ENCODE results near the gene MATK. TPM values are rescaled to one million over a fixed set of nuclear protein-coding genes. Genes with fewer than 3 reads are reported as not detected.

The MATK gene
- total RNA-seq, 1 experiment from 2014 or later, result 28.3 TPM

DNA sequence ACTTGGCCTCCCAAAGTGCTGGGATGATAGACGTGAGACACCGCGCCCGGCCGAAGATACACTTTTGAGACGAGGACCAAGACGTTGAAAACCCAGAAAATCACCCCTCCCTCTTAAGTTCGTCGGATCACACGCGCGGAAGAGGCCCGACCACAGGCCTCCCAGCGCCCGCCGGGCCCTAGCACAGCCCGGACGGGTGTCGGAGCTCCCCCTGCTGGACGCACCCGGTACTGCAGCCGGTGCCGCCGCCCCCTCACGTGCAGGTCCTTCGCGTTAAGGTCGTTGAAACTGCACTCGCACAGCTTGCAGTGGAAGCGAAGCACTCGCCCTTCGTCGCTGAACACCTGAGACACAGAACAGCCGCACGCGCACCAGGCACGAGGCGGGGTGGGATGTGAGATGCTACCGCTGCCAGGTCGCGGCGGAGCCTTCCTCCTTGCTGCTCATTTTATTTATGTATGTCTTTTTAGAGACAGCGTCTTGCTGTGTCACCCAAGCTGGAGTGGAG, 35.7 kb upstream of the MATK start (continued):
- TF ChIP-seq, protein P1, sequence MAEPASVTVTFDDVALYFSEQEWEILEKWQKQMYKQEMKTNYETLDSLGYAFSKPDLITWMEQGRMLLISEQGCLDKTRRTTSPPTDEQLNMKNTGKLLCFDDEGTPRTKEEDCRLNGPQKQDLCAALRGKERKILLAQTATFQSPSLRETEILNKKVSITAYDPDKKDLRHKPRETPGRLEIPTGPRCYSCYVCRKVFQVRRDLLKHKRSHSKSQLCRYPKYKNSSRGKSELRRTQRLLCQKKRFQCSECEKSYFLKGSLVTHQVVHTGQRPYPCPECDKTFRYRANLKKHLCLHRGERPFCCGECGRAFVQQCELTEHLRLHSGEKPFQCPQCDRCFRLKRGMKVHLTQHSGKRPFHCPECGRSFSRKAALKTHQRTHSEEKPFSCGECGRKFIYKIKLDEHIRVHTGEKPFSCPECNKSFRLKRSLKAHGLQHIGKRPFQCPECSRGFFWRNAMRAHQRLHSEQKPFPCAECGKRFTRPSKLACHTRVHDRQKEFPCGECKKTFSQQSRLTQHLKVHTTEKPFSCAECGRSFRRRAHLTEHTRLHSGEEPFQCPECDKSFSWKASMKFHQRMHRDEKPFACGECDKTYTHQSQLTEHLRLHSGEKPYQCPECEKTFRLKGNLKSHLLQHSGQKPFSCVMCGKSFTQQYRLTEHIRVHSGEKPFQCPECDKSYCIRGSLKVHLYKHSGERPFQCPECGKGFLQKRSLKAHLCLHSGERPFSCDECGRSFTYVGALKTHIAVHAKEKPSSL (CRISPR knock-in tag; conservative IDR thresholded peaks at IDR 0.05), result no peak
- TF ChIP-seq PRRX2 (CRISPR knock-in tag; IDR thresholded peaks at IDR 0.05), result no peak
- no peak for TF ChIP-seq ZNF317 (CRISPR knock-in tag; IDR thresholded peaks at IDR 0.05; ENCODE audit: borderline replicate concordance, low read depth)
- no peak for TF ChIP-seq ZNF423 (CRISPR knock-in tag; IDR thresholded peaks at IDR 0.05)
- no peak for TF ChIP-seq GRHL2 (CRISPR knock-in tag; IDR thresholded peaks at IDR 0.05; ENCODE audit: insufficient replicate concordance, severe bottlenecking)
- TF ChIP-seq ATF6 (CRISPR knock-in tag; IDR thresholded peaks at IDR 0.05), result no peak
- TF ChIP-seq, protein P2, sequence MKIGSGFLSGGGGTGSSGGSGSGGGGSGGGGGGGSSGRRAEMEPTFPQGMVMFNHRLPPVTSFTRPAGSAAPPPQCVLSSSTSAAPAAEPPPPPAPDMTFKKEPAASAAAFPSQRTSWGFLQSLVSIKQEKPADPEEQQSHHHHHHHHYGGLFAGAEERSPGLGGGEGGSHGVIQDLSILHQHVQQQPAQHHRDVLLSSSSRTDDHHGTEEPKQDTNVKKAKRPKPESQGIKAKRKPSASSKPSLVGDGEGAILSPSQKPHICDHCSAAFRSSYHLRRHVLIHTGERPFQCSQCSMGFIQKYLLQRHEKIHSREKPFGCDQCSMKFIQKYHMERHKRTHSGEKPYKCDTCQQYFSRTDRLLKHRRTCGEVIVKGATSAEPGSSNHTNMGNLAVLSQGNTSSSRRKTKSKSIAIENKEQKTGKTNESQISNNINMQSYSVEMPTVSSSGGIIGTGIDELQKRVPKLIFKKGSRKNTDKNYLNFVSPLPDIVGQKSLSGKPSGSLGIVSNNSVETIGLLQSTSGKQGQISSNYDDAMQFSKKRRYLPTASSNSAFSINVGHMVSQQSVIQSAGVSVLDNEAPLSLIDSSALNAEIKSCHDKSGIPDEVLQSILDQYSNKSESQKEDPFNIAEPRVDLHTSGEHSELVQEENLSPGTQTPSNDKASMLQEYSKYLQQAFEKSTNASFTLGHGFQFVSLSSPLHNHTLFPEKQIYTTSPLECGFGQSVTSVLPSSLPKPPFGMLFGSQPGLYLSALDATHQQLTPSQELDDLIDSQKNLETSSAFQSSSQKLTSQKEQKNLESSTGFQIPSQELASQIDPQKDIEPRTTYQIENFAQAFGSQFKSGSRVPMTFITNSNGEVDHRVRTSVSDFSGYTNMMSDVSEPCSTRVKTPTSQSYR (CRISPR knock-in tag; IDR thresholded peaks at IDR 0.05), result 0 out of 2 replicates have a peak, but pooled peaks have one; percentile 19
- peak; percentile 63; the same call in 1 of the 2 replicates for TF ChIP-seq ZNF219 (CRISPR knock-in tag; IDR thresholded peaks at IDR 0.05; ENCODE audit: borderline replicate concordance)
- peak; percentile 23; the same call in 1 of the 2 replicates for TF ChIP-seq NFYB (CRISPR knock-in tag; conservative IDR thresholded peaks at IDR 0.05; ENCODE audit: low read depth)
- TF ChIP-seq, protein P3, sequence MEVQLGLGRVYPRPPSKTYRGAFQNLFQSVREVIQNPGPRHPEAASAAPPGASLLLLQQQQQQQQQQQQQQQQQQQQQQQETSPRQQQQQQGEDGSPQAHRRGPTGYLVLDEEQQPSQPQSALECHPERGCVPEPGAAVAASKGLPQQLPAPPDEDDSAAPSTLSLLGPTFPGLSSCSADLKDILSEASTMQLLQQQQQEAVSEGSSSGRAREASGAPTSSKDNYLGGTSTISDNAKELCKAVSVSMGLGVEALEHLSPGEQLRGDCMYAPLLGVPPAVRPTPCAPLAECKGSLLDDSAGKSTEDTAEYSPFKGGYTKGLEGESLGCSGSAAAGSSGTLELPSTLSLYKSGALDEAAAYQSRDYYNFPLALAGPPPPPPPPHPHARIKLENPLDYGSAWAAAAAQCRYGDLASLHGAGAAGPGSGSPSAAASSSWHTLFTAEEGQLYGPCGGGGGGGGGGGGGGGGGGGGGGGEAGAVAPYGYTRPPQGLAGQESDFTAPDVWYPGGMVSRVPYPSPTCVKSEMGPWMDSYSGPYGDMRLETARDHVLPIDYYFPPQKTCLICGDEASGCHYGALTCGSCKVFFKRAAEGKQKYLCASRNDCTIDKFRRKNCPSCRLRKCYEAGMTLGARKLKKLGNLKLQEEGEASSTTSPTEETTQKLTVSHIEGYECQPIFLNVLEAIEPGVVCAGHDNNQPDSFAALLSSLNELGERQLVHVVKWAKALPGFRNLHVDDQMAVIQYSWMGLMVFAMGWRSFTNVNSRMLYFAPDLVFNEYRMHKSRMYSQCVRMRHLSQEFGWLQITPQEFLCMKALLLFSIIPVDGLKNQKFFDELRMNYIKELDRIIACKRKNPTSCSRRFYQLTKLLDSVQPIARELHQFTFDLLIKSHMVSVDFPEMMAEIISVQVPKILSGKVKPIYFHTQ (CRISPR knock-in tag; IDR thresholded peaks at IDR 0.05), result no peak
- no peak for TF ChIP-seq ZBTB43 (CRISPR knock-in tag; IDR thresholded peaks at IDR 0.05)
- no peak for TF ChIP-seq TP53 (CRISPR knock-in tag; IDR thresholded peaks at IDR 0.05)
- no peak for TF ChIP-seq TEAD4 (CRISPR knock-in tag; IDR thresholded peaks at IDR 0.05)
- no peak for TF ChIP-seq MLX (CRISPR knock-in tag; IDR thresholded peaks at IDR 0.05)
- peak; percentile 75; the same call in 1 of the 2 replicates for TF ChIP-seq TEAD1 (CRISPR knock-in tag; IDR thresholded peaks at IDR 0.05)
